Gastroesophageal sphincter (tissue), 3 donors: ENCODE results near the gene SHISA9.

Experiments
- CTCF ChIP-seq, 4 experiments: fragments of 200-600 bp in 2 of 4; fragments of 450-650 bp in 2 of 4; sonication (generic) in 1 of 4; IDR thresholded peaks; one replicate each; pipeline ENCODE4 v1.5.1; 2017 to 2019; ENCODE audit warnings: antibody characterized with exemption in 4 of 4, mild to moderate bottlenecking in 2 of 4, moderate library complexity in 2 of 4
- EP300 ChIP-seq: sonication (generic); formaldehyde crosslinking; IDR thresholded peaks from one replicate; pipeline ENCODE4 v1.6.1; 2017; ENCODE audit warnings: antibody characterized with exemption, mild to moderate bottlenecking
- POLR2A ChIP-seq, 2 donors: fragments of 450-650 bp; IDR thresholded peaks; one replicate each; pipeline ENCODE4 v1.6.1; 2017; ENCODE audit warnings: antibody characterized with exemption in 2 of 2, mild to moderate bottlenecking in 2 of 2, moderate library complexity in 1 of 2

- no peak for TF ChIP-seq EP300
- TF ChIP-seq POLR2A (IDR thresholded peaks at IDR 0.05) = no peak
- TF ChIP-seq CTCF (IDR thresholded peaks at IDR 0.05) = no peak
Measured at GRCh38 chr16:12930881-12931280, 29.5 kb downstream of the SHISA9 start.
